ENCODE results near the gene CTSZ.

DNA sequence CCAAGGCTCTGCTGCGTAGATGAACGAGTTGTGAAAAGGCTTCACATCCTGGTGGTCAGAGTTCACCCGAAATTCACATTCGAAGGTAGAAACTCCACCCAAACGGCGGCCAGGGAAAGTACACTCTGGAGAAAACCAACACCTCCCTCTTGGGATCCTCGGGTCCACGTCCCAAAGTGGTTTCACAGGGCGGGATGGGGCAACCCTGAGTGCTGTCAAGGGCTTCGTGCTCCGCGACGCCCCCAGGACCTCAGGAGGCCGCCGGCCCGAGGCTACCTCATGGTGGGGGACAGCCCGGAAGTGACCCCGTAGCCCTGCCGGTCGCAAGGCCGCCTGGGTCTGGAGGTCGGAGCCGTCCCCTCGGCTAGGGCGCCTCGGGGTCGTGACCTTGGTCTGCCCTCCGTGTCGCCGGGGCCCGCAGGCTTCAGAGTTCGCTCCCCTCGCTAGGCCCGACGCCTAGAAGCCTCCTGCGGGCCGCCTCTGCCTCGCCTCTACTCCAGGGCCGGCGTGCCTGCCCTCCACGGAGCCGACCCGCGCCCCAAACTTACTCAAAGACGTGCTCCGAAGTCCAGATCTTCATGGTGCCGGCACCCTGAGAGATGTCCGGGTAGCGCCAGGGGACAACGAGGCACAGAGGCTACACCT is 35.2 kb upstream of the CTSZ start, which contains the start of gene PRELID3B:
- TF ChIP-seq, protein P1, sequence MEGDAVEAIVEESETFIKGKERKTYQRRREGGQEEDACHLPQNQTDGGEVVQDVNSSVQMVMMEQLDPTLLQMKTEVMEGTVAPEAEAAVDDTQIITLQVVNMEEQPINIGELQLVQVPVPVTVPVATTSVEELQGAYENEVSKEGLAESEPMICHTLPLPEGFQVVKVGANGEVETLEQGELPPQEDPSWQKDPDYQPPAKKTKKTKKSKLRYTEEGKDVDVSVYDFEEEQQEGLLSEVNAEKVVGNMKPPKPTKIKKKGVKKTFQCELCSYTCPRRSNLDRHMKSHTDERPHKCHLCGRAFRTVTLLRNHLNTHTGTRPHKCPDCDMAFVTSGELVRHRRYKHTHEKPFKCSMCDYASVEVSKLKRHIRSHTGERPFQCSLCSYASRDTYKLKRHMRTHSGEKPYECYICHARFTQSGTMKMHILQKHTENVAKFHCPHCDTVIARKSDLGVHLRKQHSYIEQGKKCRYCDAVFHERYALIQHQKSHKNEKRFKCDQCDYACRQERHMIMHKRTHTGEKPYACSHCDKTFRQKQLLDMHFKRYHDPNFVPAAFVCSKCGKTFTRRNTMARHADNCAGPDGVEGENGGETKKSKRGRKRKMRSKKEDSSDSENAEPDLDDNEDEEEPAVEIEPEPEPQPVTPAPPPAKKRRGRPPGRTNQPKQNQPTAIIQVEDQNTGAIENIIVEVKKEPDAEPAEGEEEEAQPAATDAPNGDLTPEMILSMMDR (IDR thresholded peaks at IDR 0.05): no peak
- TF ChIP-seq ZFX (IDR thresholded peaks at IDR 0.05; ENCODE audit: borderline replicate concordance): no peak
